T-helper 2 cell (primary cell): ENCODE data around the gene IKBKE.

Experiments
- DNase-seq, 5 experiments: peaks; one replicate each; pipeline versions ENCODE4 v3.0.0 to v3.0.0-alpha.2; 2012 to 2022

The IKBKE gene

DNA sequence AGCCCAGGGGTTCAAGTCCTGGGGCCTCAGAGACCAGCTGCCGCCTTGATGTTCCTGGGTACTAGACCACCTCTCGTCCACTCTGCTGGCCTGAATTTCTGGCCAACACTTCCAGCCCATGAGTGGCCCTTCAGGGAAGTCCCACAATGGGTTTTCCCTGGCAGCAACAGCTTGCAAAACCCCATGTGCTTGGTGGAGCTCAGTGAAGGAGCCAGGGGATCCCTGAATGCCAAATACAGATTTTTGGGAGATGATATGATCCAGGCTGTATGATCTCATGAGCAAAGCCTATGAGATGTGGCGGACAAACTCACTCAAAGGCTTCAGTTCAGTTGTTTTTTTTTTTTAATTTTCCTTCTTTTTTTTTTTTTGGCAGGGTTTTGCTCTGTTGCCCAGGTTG, 27.5 kb downstream of the IKBKE start:
- DNase-seq, result no peak

DNA sequence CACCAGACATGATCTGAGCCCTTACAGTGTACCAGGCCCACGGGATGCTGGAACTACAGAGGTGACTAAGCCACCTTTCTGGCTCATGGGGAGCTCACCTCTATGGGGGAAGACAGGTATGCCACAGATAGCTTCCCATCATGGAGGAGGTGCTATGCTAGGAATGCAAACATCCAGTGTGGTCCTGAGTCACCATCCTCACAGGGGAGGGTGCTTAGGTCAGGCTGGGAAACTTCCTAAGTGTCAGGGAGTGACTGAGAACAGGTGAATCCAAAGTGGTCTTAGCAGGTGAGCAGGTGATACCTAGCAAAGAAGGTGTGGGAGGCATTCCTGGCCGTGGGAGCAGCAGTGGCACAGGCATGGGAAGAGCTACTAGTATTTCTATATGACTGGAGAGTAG, 28.4 kb downstream of the IKBKE start:
- DNase-seq, result no peak

DNA sequence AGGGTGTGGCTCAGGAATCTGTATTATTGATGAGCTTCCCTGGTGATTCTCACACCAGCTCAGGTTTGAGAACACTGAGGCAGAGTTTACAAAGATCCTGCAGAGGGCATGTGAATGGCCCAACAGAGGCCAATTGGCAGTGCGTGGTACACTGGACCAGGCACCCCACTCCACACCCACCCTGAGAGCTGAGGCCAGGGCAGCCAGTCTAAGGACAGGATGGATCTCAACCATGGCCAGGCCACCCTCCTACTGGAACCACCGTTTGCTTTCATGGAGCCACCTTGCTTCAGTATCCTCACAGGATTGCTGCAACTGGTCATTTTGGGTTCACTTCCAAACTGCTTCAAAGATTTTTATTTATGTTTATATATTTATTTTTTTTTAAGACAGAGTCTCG, 29.8 kb downstream of the IKBKE start:
- DNase-seq, result no peak

DNA sequence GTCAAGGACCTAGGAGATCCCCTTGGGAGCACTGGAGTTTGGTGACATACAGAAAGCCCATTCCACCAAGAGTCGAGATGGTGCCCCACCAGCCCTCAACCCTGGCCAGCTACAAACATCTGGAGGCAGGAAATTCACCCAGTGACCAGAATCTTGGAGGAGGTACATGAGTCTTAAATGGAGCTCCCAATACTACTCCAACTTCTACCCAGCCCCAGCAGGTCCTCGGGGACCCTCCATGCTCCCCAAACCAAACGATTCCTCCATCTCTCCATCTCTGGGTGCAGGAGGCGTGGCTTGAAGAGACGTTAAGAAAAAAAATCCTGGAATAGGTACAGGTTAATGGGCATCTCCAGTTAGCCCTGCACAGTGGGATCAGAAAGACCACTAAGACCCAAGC, 31.6 kb downstream of the IKBKE start:
- no peak for DNase-seq

DNA sequence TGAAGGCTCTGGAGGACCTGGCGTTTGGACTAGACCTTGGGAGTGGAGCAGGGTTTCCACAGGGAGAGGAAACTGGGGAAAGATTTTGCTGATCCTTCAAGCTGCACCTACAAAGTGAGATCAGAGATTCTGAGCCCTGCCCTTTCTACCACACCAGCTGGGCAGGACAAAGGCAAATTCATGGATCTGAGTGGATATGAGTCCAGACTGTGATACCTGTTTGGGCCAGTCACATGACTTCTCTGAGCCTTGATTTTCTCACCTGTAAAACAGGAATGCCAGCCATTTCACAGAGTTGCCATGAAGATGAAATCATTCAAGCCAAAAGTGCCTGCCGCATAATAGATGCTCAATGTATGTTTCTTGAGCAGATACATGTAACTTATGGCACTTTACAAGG, 32.1 kb downstream of the IKBKE start:
- no peak for DNase-seq

DNA sequence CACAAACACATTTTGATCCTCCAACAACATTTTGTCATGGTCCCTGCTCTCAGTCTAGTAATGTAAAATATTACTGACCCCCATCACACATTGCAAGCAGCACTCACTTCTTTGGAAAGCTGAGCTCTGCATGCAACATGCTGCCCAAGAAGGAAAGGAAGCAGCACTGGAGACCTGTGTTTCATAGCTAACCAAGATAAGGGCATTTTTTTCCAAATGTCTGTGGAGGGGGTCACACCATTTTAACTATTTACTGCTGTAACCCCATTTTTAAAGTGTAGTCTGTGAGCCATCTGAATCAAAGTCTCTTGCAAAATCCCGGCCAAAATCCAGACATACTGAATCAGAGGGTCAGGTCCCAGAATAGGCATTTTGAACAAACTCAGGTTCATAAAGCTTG, 32.5 kb downstream of the IKBKE start:
- DNase-seq, result no peak

DNA sequence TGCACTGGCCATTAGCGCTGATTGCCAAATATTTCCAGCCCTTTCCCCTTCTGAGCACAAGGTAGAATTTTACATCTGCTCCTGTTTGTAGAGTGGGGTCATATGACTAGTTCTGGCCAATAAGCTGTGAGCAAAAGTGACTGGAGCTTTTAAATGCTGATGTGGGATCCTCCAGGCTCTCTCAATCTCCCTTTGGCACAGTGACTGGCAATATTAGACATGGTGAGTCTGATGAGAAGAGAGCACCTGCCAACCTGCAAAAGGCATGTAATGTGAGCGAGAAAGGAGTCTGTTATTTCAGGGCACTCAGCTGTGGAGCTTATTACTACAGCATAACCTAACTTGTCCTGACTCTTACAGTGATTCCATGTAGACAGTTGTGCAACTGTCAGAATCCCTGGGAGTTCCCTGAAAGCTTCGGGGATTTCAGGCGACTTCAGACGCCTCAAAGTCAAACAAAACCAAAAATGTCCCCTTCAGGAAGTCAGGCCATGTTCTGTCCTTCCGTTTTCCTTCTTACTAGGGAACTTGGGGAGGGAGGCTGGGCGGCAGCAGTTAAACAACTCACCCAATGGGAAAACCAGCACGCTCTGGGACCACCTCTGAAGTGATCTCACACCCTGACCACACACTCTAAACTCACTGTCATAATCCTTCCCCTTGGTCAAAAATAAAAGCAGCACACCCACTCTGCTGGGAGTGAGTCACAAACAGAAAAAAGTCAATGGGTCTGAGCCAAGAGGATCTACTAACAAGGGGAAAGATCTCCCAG, 33.5 kb downstream of the IKBKE start:
- DNase-seq, result peak in 3 of 5 experiments; percentile 17 to 22 (median 18)

DNA sequence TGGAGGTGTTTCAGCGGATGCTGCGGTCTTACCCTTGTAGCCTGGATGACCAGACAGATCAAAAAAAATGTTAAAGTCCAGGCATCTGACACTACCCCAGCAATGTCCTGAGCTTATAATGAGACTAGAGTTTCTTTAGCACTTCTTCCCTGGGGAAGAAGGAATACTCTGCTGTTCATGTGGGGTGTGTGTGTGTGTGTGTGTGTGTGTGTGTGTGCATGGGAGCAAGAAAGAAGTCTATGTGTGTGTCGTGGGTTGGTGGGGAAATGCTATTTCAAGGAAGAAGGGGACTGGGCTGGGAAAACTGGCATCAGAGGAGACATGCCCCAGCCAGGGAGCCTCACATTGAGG, 34.1 kb downstream of the IKBKE start:
- DNase-seq, result no peak

DNA sequence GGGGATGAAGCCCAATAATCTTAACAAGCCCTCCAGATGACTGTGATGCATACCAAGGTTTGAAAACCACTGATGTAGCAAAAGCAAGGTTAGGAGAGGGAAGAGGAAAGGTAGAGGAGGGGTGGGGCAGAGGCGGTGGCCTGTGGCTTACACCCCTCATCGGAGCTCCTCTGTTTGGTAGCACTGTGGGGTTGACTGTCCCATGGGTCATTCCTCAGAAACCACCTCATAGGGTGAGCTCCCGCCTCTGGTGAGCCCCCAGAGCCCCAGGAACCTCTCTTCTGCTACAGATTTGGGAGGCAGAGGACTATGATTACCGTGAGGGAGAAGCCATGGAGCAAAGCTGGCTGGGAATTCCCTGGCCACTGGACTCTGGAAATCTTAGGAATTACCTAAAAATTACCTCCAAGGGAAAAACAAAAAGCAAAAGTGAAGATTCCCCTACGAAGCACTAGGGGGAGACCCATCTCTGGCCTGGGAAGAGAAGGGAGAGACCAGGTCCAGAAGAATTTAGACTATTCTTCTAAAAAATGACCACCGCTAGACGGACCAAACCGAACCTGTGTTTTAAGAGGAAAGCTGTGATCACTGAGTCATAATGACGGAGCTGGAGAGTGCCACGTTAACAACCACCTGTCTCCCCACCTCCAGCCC, 35.6 kb downstream of the IKBKE start:
- no peak for DNase-seq

DNA sequence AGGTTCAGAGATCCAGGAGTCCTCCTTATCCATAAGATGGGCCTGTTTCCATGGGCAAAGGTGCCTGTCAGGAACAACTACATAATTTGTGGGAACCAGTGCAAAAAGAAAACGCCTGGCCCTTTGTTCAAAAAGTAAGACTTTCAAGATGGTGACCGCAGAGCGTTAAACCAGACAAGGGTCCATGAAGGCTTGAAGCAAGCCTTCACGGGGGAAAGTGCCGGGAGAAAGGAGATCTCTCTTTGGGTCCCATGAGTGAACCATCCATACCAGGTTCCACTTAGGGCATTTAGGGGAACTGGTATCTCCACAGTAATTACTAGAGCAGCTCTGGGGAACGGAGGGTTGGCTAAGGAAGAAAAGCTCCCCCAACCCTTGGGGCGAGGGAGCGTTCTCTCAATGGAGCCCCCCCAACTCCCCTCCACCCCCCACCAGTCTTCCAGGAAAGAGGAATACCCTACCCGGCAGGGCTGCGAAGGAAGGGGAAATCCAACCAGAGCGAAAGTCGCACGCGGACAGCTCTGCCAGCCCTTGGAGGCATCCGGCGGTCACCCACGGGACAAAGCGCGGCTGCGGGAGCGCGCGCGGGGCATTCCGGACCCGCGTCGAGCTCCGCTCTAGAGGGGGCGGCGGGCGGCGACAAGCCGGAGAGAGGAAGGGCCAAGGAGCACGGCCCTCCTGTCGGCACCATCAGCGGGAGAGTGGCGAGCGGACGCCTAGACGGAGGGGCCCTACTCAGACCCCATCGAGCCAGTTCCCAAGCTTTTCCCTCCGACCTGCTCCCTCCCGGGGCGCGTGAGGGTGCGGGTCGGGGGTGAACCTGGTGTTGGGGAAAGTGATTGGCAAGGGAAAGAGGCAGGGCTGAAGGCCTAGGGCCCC, 36.4 kb downstream of the IKBKE start:
- DNase-seq, result peak in 1 of 5 experiments; percentile 11

DNA sequence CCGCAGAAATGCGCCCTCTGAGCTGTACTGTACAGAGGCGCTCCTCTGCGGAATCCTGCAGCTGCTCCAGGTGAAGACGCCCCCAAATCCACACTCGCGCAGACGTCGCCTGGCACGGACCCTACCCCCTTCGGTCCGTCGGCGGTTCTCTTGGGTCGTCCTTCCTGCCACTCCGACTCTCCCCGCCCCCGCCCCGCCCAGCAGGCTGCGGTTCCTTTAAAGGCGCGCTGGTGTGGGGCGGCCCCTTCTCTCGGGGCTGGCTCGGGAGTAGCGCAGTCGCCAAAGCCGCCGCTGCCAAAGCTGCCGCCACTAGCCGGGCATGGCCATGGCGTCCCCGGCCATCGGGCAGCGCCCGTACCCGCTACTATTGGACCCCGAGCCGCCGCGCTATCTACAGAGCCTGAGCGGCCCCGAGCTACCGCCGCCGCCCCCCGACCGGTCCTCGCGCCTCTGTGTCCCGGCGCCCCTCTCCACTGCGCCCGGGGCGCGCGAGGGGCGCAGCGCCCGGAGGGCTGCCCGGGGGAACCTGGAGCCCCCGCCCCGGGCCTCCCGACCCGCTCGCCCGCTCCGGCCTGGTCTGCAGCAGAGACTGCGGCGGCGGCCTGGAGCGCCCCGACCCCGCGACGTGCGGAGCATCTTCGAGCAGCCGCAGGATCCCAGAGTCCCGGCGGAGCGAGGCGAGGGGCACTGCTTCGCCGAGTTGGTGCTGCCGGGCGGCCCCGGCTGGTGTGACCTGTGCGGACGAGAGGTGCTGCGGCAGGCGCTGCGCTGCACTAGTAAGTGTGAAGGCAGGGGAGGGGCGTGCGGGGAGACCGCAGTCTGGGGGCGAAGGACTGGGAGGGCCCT, 37.2 kb downstream of the IKBKE start, which contains the start of gene RASSF5:
TSS of gene RASSF5 (plus strand) at position 248 of the 846 bp plus-strand sequence. CDS start at position 320, 72 bp downstream.
- DNase-seq, result peak; percentile 52 to 80 (median 68)

DNA sequence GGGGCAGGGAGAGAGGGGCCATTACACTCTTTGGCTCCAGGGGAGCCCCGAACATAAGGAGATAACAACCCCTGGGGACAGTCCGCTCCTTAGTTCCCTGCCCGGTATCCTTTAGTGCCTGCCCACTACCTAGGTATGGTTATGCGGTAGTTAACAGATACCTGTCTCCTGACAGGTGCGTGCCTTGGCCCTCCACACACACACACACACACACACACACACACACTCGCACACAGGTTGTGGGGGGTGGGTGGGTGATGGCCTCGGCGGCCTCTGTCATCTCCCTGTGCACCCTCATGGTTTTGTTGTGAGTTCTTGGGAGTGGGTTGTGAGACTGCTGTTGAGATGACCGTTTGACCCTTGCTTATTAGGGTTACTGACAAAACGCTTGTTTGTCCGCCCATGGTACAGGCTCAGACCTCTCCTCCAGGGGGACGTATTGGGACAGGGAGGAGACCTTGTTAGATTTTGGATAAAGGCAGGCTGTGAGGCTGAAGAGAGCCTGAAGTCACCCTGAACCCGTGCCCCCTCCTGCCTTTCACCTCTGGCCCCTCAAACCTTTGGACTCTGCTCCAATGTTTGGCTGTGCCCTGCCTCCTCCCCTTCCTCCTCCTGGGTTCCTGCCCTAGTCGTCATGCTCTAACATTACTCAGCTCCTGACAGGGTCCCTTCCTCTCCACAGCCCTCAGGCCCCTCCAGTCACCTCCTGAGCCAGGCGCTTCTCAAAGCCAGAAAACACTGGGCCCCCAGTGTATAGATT, 38.0 kb downstream of the IKBKE start:
- DNase-seq, result no peak

DNA sequence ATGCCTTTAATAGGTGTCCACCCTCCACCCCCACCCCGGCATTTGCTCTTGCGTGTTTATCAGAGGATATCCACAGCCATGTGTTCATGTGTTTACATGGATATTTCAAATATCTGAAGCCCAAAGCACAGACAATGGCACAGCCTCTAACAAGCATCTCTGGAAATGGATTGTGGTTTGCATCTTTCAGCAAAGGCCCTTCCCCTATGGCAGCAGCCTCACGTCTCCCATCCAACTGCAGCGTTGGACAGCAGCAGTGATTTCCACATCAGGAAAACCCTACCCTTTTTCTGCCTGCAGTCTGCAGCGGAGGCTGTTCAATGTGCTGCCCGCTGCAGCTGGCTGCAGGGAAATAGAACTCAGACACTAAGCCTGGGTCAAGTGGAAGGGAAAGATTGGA, 38.7 kb downstream of the IKBKE start:
- DNase-seq, result no peak

DNA sequence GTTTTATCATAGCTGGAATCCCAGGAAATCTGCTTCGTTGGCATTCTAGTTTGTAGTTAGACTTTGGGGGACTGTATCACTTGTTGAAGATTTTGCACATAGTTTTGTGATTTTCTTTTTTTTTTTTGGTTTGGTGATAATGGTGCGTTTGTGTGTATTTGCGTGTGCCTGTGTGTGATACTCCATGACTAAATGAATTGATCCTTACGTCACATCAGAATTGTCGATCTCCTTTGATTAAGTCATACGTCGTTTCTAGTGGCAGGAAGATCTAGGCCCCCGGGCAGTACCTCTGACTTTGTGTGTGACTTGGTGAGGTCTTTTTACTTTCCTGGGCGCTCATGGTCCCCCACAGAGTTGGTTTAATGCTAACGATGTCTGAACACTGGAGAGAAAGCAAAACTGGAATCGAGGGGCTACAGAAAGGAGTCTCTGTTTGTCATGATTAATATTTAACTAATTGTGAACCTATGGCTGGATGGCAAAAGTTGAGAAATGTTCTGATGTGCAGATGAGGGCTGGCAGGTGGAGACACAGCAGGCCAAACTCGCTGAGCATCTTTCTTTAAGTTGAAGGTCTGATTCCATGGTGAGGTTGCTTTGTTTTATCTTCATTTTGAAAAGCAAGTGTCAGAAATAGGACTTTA, 39.5 kb downstream of the IKBKE start:
- no peak for DNase-seq

DNA sequence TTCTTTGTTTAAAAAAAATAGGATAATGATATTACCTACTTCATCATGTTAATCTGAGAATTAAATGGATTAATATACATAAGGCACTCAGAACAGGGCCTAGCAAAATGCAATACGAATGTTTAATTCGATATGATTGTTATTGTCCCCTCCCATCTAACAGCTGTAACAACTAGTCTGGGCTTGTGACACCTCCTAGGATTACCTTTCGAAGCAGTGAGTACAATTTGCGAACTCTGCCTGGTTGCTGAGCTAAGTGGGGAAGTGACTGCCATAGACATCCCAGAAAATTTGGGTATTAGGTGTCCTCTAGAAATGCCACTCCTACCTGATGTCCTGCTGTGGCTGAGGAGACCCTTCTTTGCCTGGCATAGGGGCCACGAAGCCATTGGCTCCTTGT, 40.1 kb downstream of the IKBKE start:
- no peak for DNase-seq

DNA sequence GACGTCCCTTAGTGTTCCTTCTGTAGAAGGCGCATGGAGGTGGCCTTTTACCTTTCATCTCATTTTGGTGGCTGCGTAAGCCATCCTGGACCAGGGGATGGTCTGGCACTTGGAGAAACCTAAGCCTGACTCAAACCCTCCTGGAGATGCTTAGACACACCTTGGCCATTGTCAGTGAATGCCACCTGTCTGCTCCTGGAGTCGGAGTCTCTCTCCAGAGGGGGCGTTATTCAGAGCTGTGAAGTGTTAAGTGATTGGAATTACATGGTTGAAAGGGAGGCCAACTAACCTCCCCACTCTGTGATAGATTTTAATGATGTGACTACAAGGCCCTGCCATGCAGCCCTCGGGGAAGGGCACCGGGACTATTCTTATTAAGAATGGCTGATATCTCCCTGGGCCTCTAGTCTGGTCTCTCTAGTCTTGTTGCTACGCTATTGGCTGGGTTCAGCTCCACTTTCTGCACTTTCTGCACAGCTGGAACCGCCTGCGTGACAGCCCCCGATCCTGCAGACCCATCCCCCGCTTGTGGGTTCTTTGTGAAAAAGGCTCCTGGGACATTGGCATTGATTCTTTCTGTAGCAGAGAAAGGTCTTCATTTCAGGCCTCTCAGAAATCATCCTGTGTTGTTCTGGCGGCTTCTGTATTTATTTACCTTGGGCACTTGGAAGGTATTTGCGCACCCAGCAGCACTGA, 41.2 kb downstream of the IKBKE start:
- DNase-seq, result no peak

DNA sequence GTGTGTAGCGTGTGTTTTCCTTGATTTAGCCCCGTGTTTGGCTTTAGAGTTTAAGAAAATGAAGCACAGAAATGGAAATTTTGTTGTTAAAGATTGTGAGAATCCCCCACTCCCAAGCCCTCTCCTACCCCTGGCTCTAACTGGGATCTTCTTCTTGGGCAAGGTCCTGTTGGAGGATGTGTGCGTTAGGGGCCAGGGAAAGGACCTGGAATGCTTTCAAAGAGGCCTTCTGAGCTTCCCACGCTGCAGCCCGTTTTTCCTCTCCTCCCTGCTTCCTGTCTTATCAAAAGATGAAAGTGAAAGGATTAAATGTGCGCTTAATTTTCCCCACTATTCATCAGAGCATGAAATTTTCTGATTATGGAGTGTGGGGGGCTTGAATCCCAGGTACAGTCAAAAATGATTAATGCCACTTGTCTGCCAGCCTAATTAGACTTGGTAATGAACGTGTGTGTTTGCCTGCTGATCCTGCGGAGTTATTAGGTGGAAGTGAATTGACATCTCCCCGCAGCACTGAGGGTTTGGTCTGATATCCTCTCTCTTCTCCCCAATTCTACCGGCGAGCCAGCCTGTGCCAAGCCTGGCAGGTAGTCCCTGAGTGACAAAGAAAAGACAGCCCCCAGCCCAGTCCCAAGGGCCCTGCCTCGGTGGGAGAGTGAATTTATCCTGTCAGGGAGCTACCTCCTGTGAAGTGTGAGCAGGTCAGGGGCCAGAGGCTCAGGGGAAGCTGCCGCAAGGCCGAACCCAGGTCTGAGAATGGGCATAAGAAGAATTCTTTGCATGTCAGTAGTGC, 42.0 kb downstream of the IKBKE start:
- DNase-seq, result no peak

DNA sequence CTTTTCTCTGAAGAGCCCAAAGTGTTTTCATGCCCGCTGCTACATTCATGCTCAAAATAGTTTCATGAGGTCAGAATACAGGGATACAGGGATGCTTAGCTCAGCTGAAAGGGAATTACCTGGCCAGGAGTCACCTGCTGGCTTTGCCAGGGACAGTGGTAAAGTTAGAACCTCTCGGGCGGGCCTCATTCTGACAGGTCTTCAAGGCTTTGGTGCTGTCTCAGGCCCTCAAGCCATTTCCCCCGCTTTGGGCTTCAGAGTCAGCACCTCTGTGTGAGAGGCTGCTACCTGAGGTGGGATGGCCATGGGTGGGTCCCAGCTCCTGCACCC, 42.5 kb downstream of the IKBKE start:
- no peak for DNase-seq

DNA sequence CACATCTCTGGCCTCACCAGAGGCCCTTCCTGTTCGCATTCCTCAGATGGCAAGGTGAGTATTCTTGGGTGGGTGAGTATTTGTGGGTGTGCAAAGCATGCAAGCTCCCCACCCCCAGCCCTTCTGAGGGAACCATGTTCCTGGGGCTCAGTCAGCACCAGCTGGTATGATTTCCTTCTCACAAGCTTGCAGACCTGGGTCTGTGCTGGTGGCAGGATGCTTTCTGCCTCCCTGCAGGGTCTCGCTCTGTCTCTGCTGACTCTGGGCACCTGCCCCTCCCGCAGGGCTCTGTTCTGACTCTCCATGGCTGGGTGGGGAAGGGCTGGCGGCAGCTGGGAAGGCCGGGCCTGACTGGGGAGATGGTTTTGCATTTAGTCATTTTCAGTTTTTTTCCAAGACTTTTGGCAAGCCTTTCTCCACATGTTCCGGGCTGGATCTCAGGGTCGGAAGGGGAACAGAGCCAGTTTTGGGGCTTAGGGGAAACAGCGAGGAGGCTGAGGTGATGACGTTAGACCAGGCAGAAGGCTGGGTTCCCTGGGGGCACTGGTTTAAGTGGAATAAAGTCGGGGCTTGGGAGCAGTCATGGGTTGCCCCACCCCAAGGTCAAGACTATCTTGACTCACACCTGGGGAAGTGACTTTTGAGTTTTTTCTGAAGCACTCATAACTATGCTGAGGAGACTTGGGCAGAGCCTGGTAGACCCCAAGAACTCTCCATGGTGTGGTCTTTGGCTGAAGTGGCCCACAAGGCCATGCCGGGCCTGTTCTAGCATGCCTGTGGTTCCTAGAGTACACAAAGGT, 43.2 kb downstream of the IKBKE start:
- DNase-seq, result no peak
